ENCODE data around the gene TRAFD1.

Gene TRAFD1

GRCh38 chr12:112185093-112185923 lies 59.9 kb downstream of the TRAFD1 start:
- TF ChIP-seq CTCF (conservative IDR thresholded peaks at IDR 0.05; ENCODE audit: low read length) = no peak
- H3K4me3 ChIP-seq (ENCODE audit: low read length) = no peak overlapping the region
- no peak for DNase-seq (ENCODE audit: low read depth)

DNA sequence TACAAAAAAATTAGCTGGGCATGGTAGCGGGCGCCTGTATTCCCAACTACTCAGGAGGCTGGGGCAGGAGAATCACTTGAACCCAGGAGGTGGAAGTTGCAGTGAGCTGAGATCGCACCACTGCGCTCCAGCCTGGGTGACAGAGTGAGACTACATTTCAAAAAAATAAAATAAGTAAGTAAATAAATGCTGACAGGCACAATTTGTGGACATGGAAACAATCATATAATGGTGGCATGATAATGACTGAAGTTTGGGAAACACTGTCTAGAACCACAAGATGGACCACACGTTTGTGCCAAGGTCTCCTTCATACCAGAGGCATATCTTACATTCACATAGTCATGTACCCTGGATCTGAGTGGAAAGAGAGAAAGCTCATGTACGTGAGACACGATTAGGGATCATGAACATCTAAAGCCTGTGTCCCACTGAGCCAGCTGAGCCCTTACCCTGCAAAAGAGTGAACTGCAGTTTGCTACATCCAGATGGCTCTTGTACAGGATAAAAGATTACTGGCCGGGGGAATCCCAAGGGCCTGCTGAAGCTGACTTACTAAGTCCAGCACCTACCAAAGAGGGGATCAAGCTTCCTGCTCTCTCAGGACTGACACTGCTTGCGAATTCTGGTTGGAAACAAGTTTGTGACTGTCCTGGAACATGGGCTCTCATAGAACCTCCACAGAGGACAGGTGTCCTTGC lies 62.9 kb downstream of the TRAFD1 start:
- DNase-seq (ENCODE audit: low read depth) = no peak
- TF ChIP-seq CTCF (conservative IDR thresholded peaks at IDR 0.05; ENCODE audit: low read length) = no peak
- no peak overlapping the region for H3K4me3 ChIP-seq (ENCODE audit: low read length)

DNA sequence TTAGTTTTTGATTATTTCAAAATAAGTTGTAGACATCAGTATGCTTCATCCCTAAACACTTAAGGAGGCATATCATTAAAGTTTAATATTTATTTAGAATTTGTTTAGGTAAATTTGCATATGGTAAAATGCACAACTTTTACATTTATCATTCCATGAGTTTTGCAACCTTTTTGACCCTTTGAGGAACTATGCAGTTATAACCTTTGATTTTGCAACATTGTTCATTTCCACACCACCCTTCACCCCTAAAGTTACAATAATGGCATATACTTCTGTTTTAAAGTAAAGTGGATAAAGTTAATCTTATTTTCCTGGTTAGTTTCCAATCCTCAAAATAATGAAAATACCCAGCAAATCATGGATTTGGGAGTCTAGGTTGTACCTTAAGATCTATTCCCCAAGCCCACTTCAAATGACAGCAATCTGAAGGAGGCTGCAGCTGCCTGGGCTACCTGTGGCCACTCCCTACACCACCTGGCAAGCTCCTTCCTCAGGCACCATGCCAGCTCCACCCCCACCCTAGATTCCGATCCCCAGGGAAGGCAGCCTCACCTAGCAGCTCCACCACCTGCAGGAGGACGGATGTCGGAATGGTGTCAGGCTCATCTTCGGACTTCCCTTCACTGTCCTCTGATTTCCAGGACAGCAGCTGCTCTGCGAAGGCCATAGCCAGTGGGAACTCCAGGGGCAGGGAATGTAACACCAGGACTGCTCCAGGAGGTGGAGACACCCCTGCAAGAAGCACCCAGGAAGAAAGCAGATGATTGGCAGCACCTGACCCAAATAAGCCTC lies 65.1 kb downstream of the TRAFD1 start:
- no peak overlapping the region for H3K4me3 ChIP-seq (ENCODE audit: low read length)
- no peak for TF ChIP-seq CTCF (conservative IDR thresholded peaks at IDR 0.05; ENCODE audit: low read length)
- DNase-seq (ENCODE audit: low read depth) = no peak

- DNase-seq (ENCODE audit: low read depth) = no peak
- no peak overlapping the region for H3K4me3 ChIP-seq (ENCODE audit: low read length)
- TF ChIP-seq CTCF (conservative IDR thresholded peaks at IDR 0.05; ENCODE audit: low read length) = no peak
Observed at GRCh38 chr12:112191201-112191600, 65.8 kb downstream of the TRAFD1 start.

DNA sequence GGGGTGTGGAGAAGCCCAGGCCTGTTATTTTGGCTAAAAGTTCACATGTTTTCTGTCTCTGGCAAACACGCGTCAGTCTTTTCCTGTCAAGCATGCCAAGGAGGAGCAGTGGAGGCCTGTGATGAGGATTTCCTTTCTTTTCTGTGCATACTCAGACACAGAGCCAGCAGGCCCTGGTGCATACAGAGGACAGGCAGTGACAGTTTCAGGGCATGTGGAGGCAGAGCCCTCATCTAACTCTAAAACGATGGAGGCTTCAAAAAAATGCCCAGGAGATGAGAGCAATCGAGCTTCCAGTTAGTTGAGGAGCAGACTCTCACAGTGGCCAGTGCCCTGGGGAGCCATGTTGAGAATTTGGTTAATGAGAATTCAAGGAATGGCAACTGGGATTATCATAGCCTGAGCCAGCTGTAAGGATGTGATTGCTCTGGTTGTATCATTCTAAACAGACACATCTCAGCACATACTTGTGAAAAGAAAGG lies 66.5 kb downstream of the TRAFD1 start:
- TF ChIP-seq CTCF (conservative IDR thresholded peaks at IDR 0.05; ENCODE audit: low read length) = no peak
- H3K4me3 ChIP-seq (ENCODE audit: low read length) = no peak overlapping the region
- DNase-seq (ENCODE audit: low read depth) = peak; percentile 37

- no peak for TF ChIP-seq CTCF (conservative IDR thresholded peaks at IDR 0.05; ENCODE audit: low read length)
- no peak for DNase-seq (ENCODE audit: low read depth)
- no peak overlapping the region for H3K4me3 ChIP-seq (ENCODE audit: low read length)
Observed at GRCh38 chr12:112192475-112192874, 67.1 kb downstream of the TRAFD1 start.

Data from AG10803 (cell line).